ENCODE results near the gene LHX2. TPM values are rescaled to one million over a fixed set of nuclear protein-coding genes. Genes with fewer than 3 reads are reported as not detected.
"Not testable (repeated sequence)": the region's sequence is repeated elsewhere in the genome, so short reads cannot be mapped to it uniquely, and the experiment has no call there.

LHX2 gene
- total and polyA plus RNA-seq, 2 of the 4 experiments (the other 2 are of a cell fraction) = not detected

GRCh38 chr9:123992679-123993078, 18.9 kb upstream of the LHX2 start:
- H3K9me3 ChIP-seq (ENCODE audit: control insufficient read depth, insufficient read depth, low read length); H3K56ac ChIP-seq (ENCODE audit: extremely low read depth, insufficient read depth, low read length); ATAC-seq (ENCODE audit: low read depth); H3K9me1 ChIP-seq (ENCODE audit: insufficient read depth, low read length); H2AFZ ChIP-seq (replicated peaks; ENCODE audit: low read length, poor library complexity); H3K23ac ChIP-seq (ENCODE audit: low read depth, low read length); H3K36me3 ChIP-seq (ENCODE audit: control insufficient read depth, insufficient read depth, low read length); in situ Hi-C loops (cut with MboI; ENCODE audit: low sequenced_read_pairs); H3K4me1 ChIP-seq (ENCODE audit: control insufficient read depth, insufficient read depth, low read length); dilution Hi-C loops (cut with HindIII; ENCODE audit: low sequenced_read_pairs, unreplicated experiment); H3K18ac ChIP-seq (ENCODE audit: low read depth, low read length); H3K27ac ChIP-seq (ENCODE audit: insufficient read depth, low read length); H4K20me1 ChIP-seq (ENCODE audit: insufficient read depth, low read length); H2BK5ac ChIP-seq (ENCODE audit: low read depth, low read length, poor library complexity, severe bottlenecking); DNase-seq; H3K4me3 ChIP-seq (ENCODE audit: insufficient read depth, low read depth, low read length); H2BK120ac ChIP-seq (ENCODE audit: low read depth, low read length); POLR2A ChIA-PET (ENCODE audit: unreplicated experiment); H4K8ac ChIP-seq (ENCODE audit: low read depth in 2 of 2, low read length in 2 of 2); H3K4me2 ChIP-seq (ENCODE audit: low read depth, low read length); H3K14ac ChIP-seq (replicated peaks; ENCODE audit: low read depth, low read length); intact Hi-C loops (cut with micrococcal nuclease); H3K9ac ChIP-seq (ENCODE audit: low read depth, low read length); H2BK15ac ChIP-seq (ENCODE audit: low read depth, low read length); H2AK9ac ChIP-seq (replicated peaks; ENCODE audit: low read depth, low read length, poor library complexity); CTCF ChIA-PET; H2AK5ac ChIP-seq (ENCODE audit: low read depth, low read length); H3K79me1 ChIP-seq (ENCODE audit: low read depth in 1 of 2, low read length in 2 of 2); H2BK20ac ChIP-seq (ENCODE audit: low read depth, low read length); BruUV-seq (replicated peaks); H4K91ac ChIP-seq (ENCODE audit: insufficient read depth, low read depth, low read length); H4K5ac ChIP-seq (ENCODE audit: low read depth, low read length); H3K4ac ChIP-seq (ENCODE audit: low read depth, low read length): not testable (repeated sequence)
- no CpG with 5 or more reads among the region's 16 CpGs for WGBS, 2 experiments (ENCODE audit: extremely low coverage in 2 of 2, insufficient read length in 1 of 2)
- peaks cover 54% of the 10 kb centered on the region for H3K27me3 ChIP-seq (ENCODE audit: control insufficient read depth, insufficient read depth, low read length)
